Stimulated activated CD8-positive, alpha-beta memory T cell treated with anti-CD3 and anti-CD28 coated beads, Interleukin-4, amount 100 ng/mL, for 48 hours (primary cell): ENCODE data around the gene EPB41L2.

Source experiments
- DNase-seq: peaks from one replicate; pipeline ENCODE4 v3.0.0-alpha.2; 2020

The EPB41L2 gene

GRCh38 chr6:130900913-130901312, 162.1 kb downstream of the EPB41L2 start:
- DNase-seq, result no peak

GRCh38 chr6:130896249-130896648, 166.8 kb downstream of the EPB41L2 start:
- DNase-seq, result no peak

GRCh38 chr6:130895516-130895915, 167.5 kb downstream of the EPB41L2 start:
- DNase-seq, result no peak

- no peak for DNase-seq
These were observed 169.3 kb downstream of the EPB41L2 start for GRCh38 chr6:130893766-130894165.

- DNase-seq, result no peak
These were observed 169.8 kb downstream of the EPB41L2 start for GRCh38 chr6:130893277-130893676.

- DNase-seq, result no peak
These were observed 172.5 kb downstream of the EPB41L2 start for GRCh38 chr6:130890521-130890971.

GRCh38 chr6:130889423-130889822, 173.6 kb downstream of the EPB41L2 start:
- DNase-seq, result no peak

- DNase-seq, result no peak
These were observed 174.8 kb downstream of the EPB41L2 start for GRCh38 chr6:130888246-130888645.

- DNase-seq, result no peak
These were observed 176.1 kb downstream of the EPB41L2 start for GRCh38 chr6:130886966-130887365.

- DNase-seq, result peak; percentile 75
These were observed 177.5 kb downstream of the EPB41L2 start for GRCh38 chr6:130885392-130886192.

GRCh38 chr6:130882370-130882769, 180.7 kb downstream of the EPB41L2 start:
- no peak for DNase-seq

- DNase-seq, result no peak
These were observed 183.2 kb downstream of the EPB41L2 start for GRCh38 chr6:130879826-130880225.

- DNase-seq, result no peak
These were observed 189.3 kb downstream of the EPB41L2 start for GRCh38 chr6:130873746-130874145.

GRCh38 chr6:130872250-130873095, 190.6 kb downstream of the EPB41L2 start:
- DNase-seq, result peak; percentile 86

GRCh38 chr6:130870179-130870880, 192.7 kb downstream of the EPB41L2 start:
- DNase-seq, result no peak

- no peak for DNase-seq
These were observed 193.4 kb downstream of the EPB41L2 start for GRCh38 chr6:130869681-130870080.

GRCh38 chr6:130865793-130866192, 197.3 kb downstream of the EPB41L2 start:
- no peak for DNase-seq

- DNase-seq, result no peak
These were observed 198.7 kb downstream of the EPB41L2 start for GRCh38 chr6:130864344-130864743.

GRCh38 chr6:130863415-130864230, 199.4 kb downstream of the EPB41L2 start:
- no peak for DNase-seq

GRCh38 chr6:130862370-130862769, 200.7 kb downstream of the EPB41L2 start:
- no peak for DNase-seq

- DNase-seq, result no peak
These were observed 203.7 kb downstream of the EPB41L2 start for GRCh38 chr6:130859161-130859867.
